Vagina (tissue), 2 donors: ENCODE results near the gene PRR5L. TPM values are rescaled to one million over a fixed set of nuclear protein-coding genes. Genes with fewer than 3 reads are reported as not detected.

ENCODE experiments used
- DNase-seq, 2 donors: peaks; one replicate each; pipeline ENCODE4 v3.0.0-alpha.2; 2017; ENCODE audit errors: extremely low spot score in 2 of 2
- H3K27ac ChIP-seq: fragments of 200-600 bp; sonication (generic); one replicate; pipeline ENCODE4 v1.5.1; 2019
- H3K27me3 ChIP-seq: fragments of 200-600 bp; sonication (generic); one replicate; pipeline ENCODE4 v1.5.1; 2019
- H3K36me3 ChIP-seq, 2 donors: fragments of 200-600 bp; sonication (generic); one replicate each; pipeline ENCODE4 v1.5.1; 2017 to 2019
- H3K4me1 ChIP-seq: fragments of 200-600 bp; sonication (generic); one replicate; pipeline ENCODE4 v1.5.1; 2019
- H3K4me3 ChIP-seq, 2 donors: fragments of 200-600 bp; sonication (generic); 1 replicate in 1 of 2; 2 replicates in 1 of 2; pipeline ENCODE4 v1.5.1; 2016 to 2019
- H3K9me3 ChIP-seq: fragments of 200-600 bp; sonication (generic); one replicate; pipeline ENCODE4 v1.5.1; 2019
- POLR2A ChIP-seq, 2 donors: fragments of 450-650 bp; IDR thresholded peaks; one replicate each; pipeline ENCODE4 v1.6.1; 2017; ENCODE audit warnings: antibody characterized with exemption in 2 of 2, mild to moderate bottlenecking in 2 of 2, moderate library complexity in 2 of 2
- POLR2AphosphoS5 ChIP-seq, 2 donors: sonication (generic); formaldehyde crosslinking; IDR thresholded peaks; one replicate each; pipeline ENCODE4 v1.9.0; 2017; ENCODE audit warnings: antibody characterized with exemption in 2 of 2, mild to moderate bottlenecking in 2 of 2, low read depth in 1 of 2; ENCODE audit not compliant: insufficient read depth in 1 of 2
- intact Hi-C: fragments of 100-400 bp; cut with DNase I; formaldehyde crosslinking; loops from one replicate; pipeline ENCODE4 v1.15.1; 2023
- total RNA-seq: library from RNA; depleted of rRNA; stranded (reverse); fragments of >200 nt; gene quantifications from one replicate; pipeline ENCODE4 v1.2.3, GENCODE V29; 2016
- TF ChIP-seq, protein P1 (sequence below), 3 experiments: fragments of 450-650 bp in 2 of 3; fragments of 200-600 bp in 1 of 3; sonication (generic) in 1 of 3; IDR thresholded peaks; one replicate each; pipeline ENCODE4 v1.5.1; 2017 to 2019; ENCODE audit warnings: antibody characterized with exemption in 3 of 3, mild to moderate bottlenecking in 2 of 3, moderate library complexity in 2 of 3

The PRR5L gene
- total RNA-seq, 1 donor from 2014 or later = 27.5 TPM

GRCh38 chr11:36300650-36301049 lies 4.6 kb downstream of the PRR5L start:
- no peak overlapping the region for H3K4me3 ChIP-seq
- H3K27me3 ChIP-seq = no peaks in the 10 kb centered on the region
- intact Hi-C loops = no loop called here
- peaks cover 12% of the 10 kb centered on the region for H3K4me1 ChIP-seq
- TF ChIP-seq POLR2A (IDR thresholded peaks at IDR 0.05) (no peak), POLR2AphosphoS5 (IDR thresholded peaks at IDR 0.05; ENCODE audit: insufficient read depth in 1 of 2, low read depth in 1 of 2) (no peak)
- TF ChIP-seq, protein P1, sequence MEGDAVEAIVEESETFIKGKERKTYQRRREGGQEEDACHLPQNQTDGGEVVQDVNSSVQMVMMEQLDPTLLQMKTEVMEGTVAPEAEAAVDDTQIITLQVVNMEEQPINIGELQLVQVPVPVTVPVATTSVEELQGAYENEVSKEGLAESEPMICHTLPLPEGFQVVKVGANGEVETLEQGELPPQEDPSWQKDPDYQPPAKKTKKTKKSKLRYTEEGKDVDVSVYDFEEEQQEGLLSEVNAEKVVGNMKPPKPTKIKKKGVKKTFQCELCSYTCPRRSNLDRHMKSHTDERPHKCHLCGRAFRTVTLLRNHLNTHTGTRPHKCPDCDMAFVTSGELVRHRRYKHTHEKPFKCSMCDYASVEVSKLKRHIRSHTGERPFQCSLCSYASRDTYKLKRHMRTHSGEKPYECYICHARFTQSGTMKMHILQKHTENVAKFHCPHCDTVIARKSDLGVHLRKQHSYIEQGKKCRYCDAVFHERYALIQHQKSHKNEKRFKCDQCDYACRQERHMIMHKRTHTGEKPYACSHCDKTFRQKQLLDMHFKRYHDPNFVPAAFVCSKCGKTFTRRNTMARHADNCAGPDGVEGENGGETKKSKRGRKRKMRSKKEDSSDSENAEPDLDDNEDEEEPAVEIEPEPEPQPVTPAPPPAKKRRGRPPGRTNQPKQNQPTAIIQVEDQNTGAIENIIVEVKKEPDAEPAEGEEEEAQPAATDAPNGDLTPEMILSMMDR (IDR thresholded peaks at IDR 0.05) = no peak
- H3K9me3 ChIP-seq = no peaks in the 10 kb centered on the region
- H3K27ac ChIP-seq = no peak overlapping the region
- H3K36me3 ChIP-seq = no peaks in the 10 kb centered on the region
- no peak for DNase-seq

DNA sequence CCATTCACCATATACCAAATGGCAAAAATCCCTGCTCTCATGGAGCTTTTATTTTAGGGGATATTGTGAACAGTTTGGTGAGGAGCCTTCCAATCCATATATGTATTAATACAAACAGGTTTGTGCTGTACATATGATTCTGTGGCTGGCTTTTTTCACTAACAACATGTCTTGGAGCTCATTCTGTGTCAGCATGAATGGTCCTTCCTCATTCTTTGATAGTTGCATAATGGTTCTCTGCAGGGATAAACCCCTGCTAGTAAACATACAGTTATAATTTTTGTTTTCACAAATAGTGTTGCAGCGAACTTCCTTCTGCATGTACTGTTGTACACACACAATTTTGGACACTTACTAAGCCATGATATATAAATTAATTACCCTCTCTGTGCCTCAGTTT lies 8.3 kb downstream of the PRR5L start:
- H3K9me3 ChIP-seq = no peaks in the 10 kb centered on the region
- peaks cover 7% of the 10 kb centered on the region for H3K4me1 ChIP-seq
- DNase-seq = no peak
- H3K36me3 ChIP-seq = no peaks in the 10 kb centered on the region
- no peak overlapping the region for H3K4me3 ChIP-seq
- H3K27ac ChIP-seq = no peak overlapping the region
- no peak for TF ChIP-seq POLR2AphosphoS5 (IDR thresholded peaks at IDR 0.05; ENCODE audit: insufficient read depth in 1 of 2, low read depth in 1 of 2)
- TF ChIP-seq POLR2A (IDR thresholded peaks at IDR 0.05) = no peak
- TF ChIP-seq, protein P1 (IDR thresholded peaks at IDR 0.05) = no peak
- intact Hi-C loops = no loop called here
- no peaks in the 10 kb centered on the region for H3K27me3 ChIP-seq

GRCh38 chr11:36305047-36305446 lies 9.0 kb downstream of the PRR5L start:
- no peak for DNase-seq
- no peak overlapping the region for H3K4me3 ChIP-seq
- H3K27me3 ChIP-seq = no peaks in the 10 kb centered on the region
- intact Hi-C loops = loop anchor here (5.0 kb wide), 1 partner anchor 172 kb away; no protein-coding TSS in a partner anchor
- H3K36me3 ChIP-seq = no peaks in the 10 kb centered on the region
- no peak overlapping the region for H3K27ac ChIP-seq
- H3K4me1 ChIP-seq = peaks cover 7% of the 10 kb centered on the region
- H3K9me3 ChIP-seq = no peaks in the 10 kb centered on the region
- TF ChIP-seq, protein P1 (IDR thresholded peaks at IDR 0.05) = no peak
- no peak for TF ChIP-seq POLR2AphosphoS5 (IDR thresholded peaks at IDR 0.05; ENCODE audit: insufficient read depth in 1 of 2, low read depth in 1 of 2)
- TF ChIP-seq POLR2A (IDR thresholded peaks at IDR 0.05) = no peak

DNA sequence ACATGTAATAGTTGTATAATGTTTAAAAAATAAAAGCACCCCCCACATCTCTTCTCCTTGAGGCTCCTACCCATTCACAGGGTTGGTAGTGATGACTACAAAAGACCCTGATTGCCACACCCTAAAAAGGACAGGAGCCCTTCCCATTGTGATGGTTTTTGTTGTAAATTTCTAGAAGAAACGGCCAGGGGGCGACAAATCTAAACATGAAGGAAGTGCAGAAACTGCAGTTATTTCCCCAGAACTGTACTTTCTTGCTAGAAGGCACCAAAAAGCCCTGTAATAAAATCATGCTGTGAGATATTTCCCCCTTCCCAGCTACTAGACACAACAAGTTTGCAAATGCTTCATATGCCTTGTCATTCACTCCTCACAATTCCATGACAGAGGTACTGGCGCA lies 10.8 kb downstream of the PRR5L start:
- no peak for DNase-seq
- Histone ChIP-seq H3K4me3 (no peak overlapping the region), H3K27me3 (no peaks in the 10 kb centered on the region), H3K4me1 (no peaks in the 10 kb centered on the region), H3K9me3 (no peaks in the 10 kb centered on the region), H3K27ac (no peak overlapping the region), H3K36me3 (no peaks in the 10 kb centered on the region)
- intact Hi-C loops = loop anchor here (5.0 kb wide), 1 partner anchor 170 kb away; no protein-coding TSS in a partner anchor
- TF ChIP-seq, protein P1 (IDR thresholded peaks at IDR 0.05) = no peak
- no peak for TF ChIP-seq POLR2AphosphoS5 (IDR thresholded peaks at IDR 0.05; ENCODE audit: insufficient read depth in 1 of 2, low read depth in 1 of 2)
- TF ChIP-seq POLR2A (IDR thresholded peaks at IDR 0.05) = no peak

- TF ChIP-seq POLR2AphosphoS5 (IDR thresholded peaks at IDR 0.05; ENCODE audit: insufficient read depth in 1 of 2, low read depth in 1 of 2) = no peak
- no peak for TF ChIP-seq POLR2A (IDR thresholded peaks at IDR 0.05)
- TF ChIP-seq, protein P1 (IDR thresholded peaks at IDR 0.05) = no peak
- DNase-seq = no peak
- intact Hi-C loops = loop anchor here (5.0 kb wide), 1 partner anchor 169 kb away; no protein-coding TSS in a partner anchor
- no peak overlapping the region for H3K4me3 ChIP-seq
- no peaks in the 10 kb centered on the region for H3K36me3 ChIP-seq
- H3K4me1 ChIP-seq = no peaks in the 10 kb centered on the region
- H3K27ac ChIP-seq = no peak overlapping the region
- no peaks in the 10 kb centered on the region for H3K9me3 ChIP-seq
- no peaks in the 10 kb centered on the region for H3K27me3 ChIP-seq
Measured at GRCh38 chr11:36308577-36308976, 12.5 kb downstream of the PRR5L start.
